AG10803 (cell line): ENCODE data around the gene NKX6-1.
A peak's percentile ranks its signal among the peaks of the same experiment; 100 is the strongest.

Source experiments
- DNase-seq: peaks from one replicate; pipeline ENCODE4 v3.0.0; 2010; ENCODE audit warnings: low read depth
- H3K4me3 ChIP-seq: 2 replicates; pipeline ENCODE4 v1.5.1; 2011; ENCODE audit warnings: mild to moderate bottlenecking, low read length, control low read depth
- CTCF ChIP-seq: conservative IDR thresholded peaks from 2 replicates; pipeline ENCODE4 v1.5.1; 2011; ENCODE audit warnings: mild to moderate bottlenecking, low read length, control low read depth, inconsistent platforms

NKX6-1 gene

GRCh38 chr4:84503495-84504437, 4.7 kb upstream of the NKX6-1 start:
- H3K4me3 ChIP-seq = no peak overlapping the region
- DNase-seq = peak; percentile 62
- TF ChIP-seq CTCF = peak; percentile 84

GRCh38 chr4:84502955-84503373, 3.9 kb upstream of the NKX6-1 start:
- H3K4me3 ChIP-seq = no peak overlapping the region
- DNase-seq = no peak

GRCh38 chr4:84502333-84502954, 3.4 kb upstream of the NKX6-1 start:
- no peak overlapping the region for H3K4me3 ChIP-seq
- DNase-seq = no peak
- TF ChIP-seq CTCF = no peak

More at GRCh38 chr4:84502955-84503373, 3.9 kb upstream of the NKX6-1 start:
- TF ChIP-seq CTCF = no peak

- no peak for DNase-seq
- no peak overlapping the region for H3K4me3 ChIP-seq
- TF ChIP-seq CTCF = no peak
Measured at GRCh38 chr4:84501721-84502267, 2.7 kb upstream of the NKX6-1 start.

- no peak for DNase-seq
- no peak overlapping the region for H3K4me3 ChIP-seq
- TF ChIP-seq CTCF = no peak
Measured at GRCh38 chr4:84501202-84501503, 2.1 kb upstream of the NKX6-1 start.

GRCh38 chr4:84500386-84501201, 1.5 kb upstream of the NKX6-1 start:
- TF ChIP-seq CTCF = no peak
- no peak for DNase-seq
- no peak overlapping the region for H3K4me3 ChIP-seq
